GM19467 (cell line): Measurements from ENCODE around the gene TOMM34.

ENCODE experiments used
- ATAC-seq: cut with Tn5 transposase; IDR thresholded peaks from one replicate; pipeline ENCODE4 v1.9.1; 2021; ENCODE audit warnings: mild to moderate bottlenecking, moderate library complexity; ENCODE audit not compliant: unreplicated experiment

The TOMM34 gene

GRCh38 chr20:44960103-44960852 lies at the start of gene TOMM34:
Gene TOMM34 (minus strand): TSS chr20:44960397. CDS start chr20:44960333, 64 bp downstream.
- ATAC-seq = peak; percentile 75

GRCh38 chr20:45008521-45009049 lies 48.4 kb upstream of the TOMM34 start:
- ATAC-seq = no peak

GRCh38 chr20:44997668-44998067 lies 37.5 kb upstream of the TOMM34 start:
- ATAC-seq = no peak

- no peak for ATAC-seq
Measured at GRCh38 chr20:44997171-44997570, 37.0 kb upstream of the TOMM34 start.

- ATAC-seq = no peak
Measured at GRCh38 chr20:44993343-44993742, 33.1 kb upstream of the TOMM34 start.

GRCh38 chr20:44990957-44991356 lies 30.8 kb upstream of the TOMM34 start:
- no peak for ATAC-seq

GRCh38 chr20:44990425-44990824 lies 30.2 kb upstream of the TOMM34 start:
- ATAC-seq = no peak

GRCh38 chr20:44988631-44989171 lies 28.5 kb upstream of the TOMM34 start:
- ATAC-seq = no peak

GRCh38 chr20:44983093-44983674 lies 23.0 kb upstream of the TOMM34 start:
- no peak for ATAC-seq

- no peak for ATAC-seq
Measured at GRCh38 chr20:44981736-44982406, 21.7 kb upstream of the TOMM34 start.

- ATAC-seq = peak; percentile 83
Measured at GRCh38 chr20:44979090-44979621, 19.0 kb upstream of the TOMM34 start.

- ATAC-seq = no peak
Measured at GRCh38 chr20:44976698-44977097, 16.5 kb upstream of the TOMM34 start.

GRCh38 chr20:44973053-44973452 lies 12.9 kb upstream of the TOMM34 start:
- no peak for ATAC-seq

- no peak for ATAC-seq
Measured at GRCh38 chr20:44970243-44970757, 10.1 kb upstream of the TOMM34 start.

- ATAC-seq = no peak
Measured at GRCh38 chr20:44969300-44969894, 9.2 kb upstream of the TOMM34 start.

- ATAC-seq = no peak
Measured at GRCh38 chr20:44967207-44967807, 7.1 kb upstream of the TOMM34 start.

GRCh38 chr20:44966030-44966961 lies 6.1 kb upstream of the TOMM34 start, which contains the start of gene STK4:
Gene STK4 (plus strand): TSS chr20:44966512. CDS start chr20:44966569, 57 bp downstream.
- peak; percentile 63 for ATAC-seq

GRCh38 chr20:44965651-44966029 lies 5.4 kb upstream of the TOMM34 start:
- no peak for ATAC-seq
